ENCODE data around the gene COPS2. TPM values are rescaled to one million over a fixed set of nuclear protein-coding genes. Genes with fewer than 3 reads are reported as not detected.

The COPS2 gene
- total RNA-seq, 2 donors from 2014 or later, result 57.1 to 60.9 TPM

GRCh38 chr15:49135911-49136310, 19.5 kb downstream of the COPS2 start:
- H3K27me3 Mint-ChIP-seq (ENCODE audit: insufficient read depth), result no peaks in the 10 kb centered on the region
- peaks cover 44% of the 10 kb centered on the region for H3K36me3 Mint-ChIP-seq (ENCODE audit: low read depth)
- TF ChIP-seq CTCF (conservative IDR thresholded peaks at IDR 0.05), result no peak
- Histone ChIP-seq H3K4me3 (ENCODE audit: low read length) (no peak overlapping the region), H3K27me3 (ENCODE audit: control insufficient read depth, insufficient read depth, low read length, poor library complexity, severe bottlenecking) (no peaks in the 10 kb centered on the region), H3K9ac (ENCODE audit: extremely low read depth, low read length, poor library complexity, severe bottlenecking) (no peak overlapping the region), H3K36me3 (ENCODE audit: control insufficient read depth, insufficient read depth, low read length) (peaks cover 92% of the 10 kb centered on the region), H3K4me1 (ENCODE audit: control insufficient read depth, insufficient read depth, low read length) (no peaks in the 10 kb centered on the region), H3K27ac (ENCODE audit: low read depth, low read length) (no peak overlapping the region), H3K9me3 (ENCODE audit: control insufficient read depth, low read length) (no peaks in the 10 kb centered on the region)
- H3K4me3 Mint-ChIP-seq, result no peak overlapping the region
- H3K4me1 Mint-ChIP-seq, result peaks cover 4% of the 10 kb centered on the region
- no peaks in the 10 kb centered on the region for H3K9me3 Mint-ChIP-seq
- no peak for DNase-seq
- WGBS, 2 experiments (ENCODE audit: insufficient coverage in 1 of 2, insufficient read length in 1 of 2), result no CpG with 5 or more reads among the region's 3 CpGs
- H3K27ac Mint-ChIP-seq, result no peak overlapping the region

GRCh38 chr15:49135342-49135857, 20.0 kb downstream of the COPS2 start:
- no peak for DNase-seq
- Mint-ChIP-seq H3K36me3 (ENCODE audit: low read depth) (peaks cover 43% of the 10 kb centered on the region), H3K4me1 (peaks cover 4% of the 10 kb centered on the region), H3K27ac (no peak overlapping the region), H3K9me3 (no peaks in the 10 kb centered on the region), H3K4me3 (no peak overlapping the region), H3K27me3 (ENCODE audit: insufficient read depth) (no peaks in the 10 kb centered on the region)
- no peak overlapping the region for H3K9ac ChIP-seq (ENCODE audit: extremely low read depth, low read length, poor library complexity, severe bottlenecking)
- no peaks in the 10 kb centered on the region for H3K9me3 ChIP-seq (ENCODE audit: control insufficient read depth, low read length)
- H3K27me3 ChIP-seq (ENCODE audit: control insufficient read depth, insufficient read depth, low read length, poor library complexity, severe bottlenecking), result no peaks in the 10 kb centered on the region
- H3K36me3 ChIP-seq (ENCODE audit: control insufficient read depth, insufficient read depth, low read length), result peaks cover 91% of the 10 kb centered on the region
- H3K4me1 ChIP-seq (ENCODE audit: control insufficient read depth, insufficient read depth, low read length), result no peaks in the 10 kb centered on the region
- TF ChIP-seq CTCF (conservative IDR thresholded peaks at IDR 0.05), result no peak
- no peak overlapping the region for H3K27ac ChIP-seq (ENCODE audit: low read depth, low read length)
- 91 to 100% methylated on average over 1 to 2 of the region's 2 CpGs for WGBS, 2 experiments (ENCODE audit: insufficient coverage in 1 of 2, insufficient read length in 1 of 2)
- H3K4me3 ChIP-seq (ENCODE audit: low read length), result no peak overlapping the region

GRCh38 chr15:49134683-49135341, 20.6 kb downstream of the COPS2 start:
- peaks cover 93% of the 10 kb centered on the region for H3K36me3 ChIP-seq (ENCODE audit: control insufficient read depth, insufficient read depth, low read length)

More at GRCh38 chr15:49134683-49135341, 20.6 kb downstream of the COPS2 start:
- no peaks in the 10 kb centered on the region for H3K4me1 ChIP-seq (ENCODE audit: control insufficient read depth, insufficient read depth, low read length)
- H3K27ac ChIP-seq (ENCODE audit: low read depth, low read length), result no peak overlapping the region
- no peak for DNase-seq
- no peaks in the 10 kb centered on the region for H3K27me3 Mint-ChIP-seq (ENCODE audit: insufficient read depth)
- no peak overlapping the region for H3K4me3 Mint-ChIP-seq
- H3K9me3 ChIP-seq (ENCODE audit: control insufficient read depth, low read length), result no peaks in the 10 kb centered on the region
- TF ChIP-seq CTCF (conservative IDR thresholded peaks at IDR 0.05), result no peak
- no peak overlapping the region for H3K9ac ChIP-seq (ENCODE audit: extremely low read depth, low read length, poor library complexity, severe bottlenecking)
- H3K36me3 Mint-ChIP-seq (ENCODE audit: low read depth), result peaks cover 44% of the 10 kb centered on the region
- no peak overlapping the region for H3K27ac Mint-ChIP-seq
- WGBS, 2 experiments (ENCODE audit: insufficient coverage in 1 of 2, insufficient read length in 1 of 2), result 90% methylated on average over 4 of the region's 5 CpGs; no CpG with 5 or more reads in 1 of the 2 experiments
- no peaks in the 10 kb centered on the region for H3K9me3 Mint-ChIP-seq
- H3K4me3 ChIP-seq (ENCODE audit: low read length), result no peak overlapping the region
- H3K27me3 ChIP-seq (ENCODE audit: control insufficient read depth, insufficient read depth, low read length, poor library complexity, severe bottlenecking), result no peaks in the 10 kb centered on the region
- peaks cover 4% of the 10 kb centered on the region for H3K4me1 Mint-ChIP-seq
